GM18519 (cell line): ENCODE data around the gene UBAC2.
"Not testable (repeated sequence)": the region's sequence is repeated elsewhere in the genome, so short reads cannot be mapped to it uniquely, and the experiment has no call there.

ENCODE experiments used
- ATAC-seq: cut with Tn5 transposase; IDR thresholded peaks from one replicate; pipeline ENCODE4 v1.9.1; 2021; ENCODE audit warnings: mild to moderate bottlenecking, moderate library complexity; ENCODE audit not compliant: unreplicated experiment, low FRiP score

UBAC2 gene

GRCh38 chr13:99404005-99404755, 203.5 kb downstream of the UBAC2 start:
- no peak for ATAC-seq

DNA sequence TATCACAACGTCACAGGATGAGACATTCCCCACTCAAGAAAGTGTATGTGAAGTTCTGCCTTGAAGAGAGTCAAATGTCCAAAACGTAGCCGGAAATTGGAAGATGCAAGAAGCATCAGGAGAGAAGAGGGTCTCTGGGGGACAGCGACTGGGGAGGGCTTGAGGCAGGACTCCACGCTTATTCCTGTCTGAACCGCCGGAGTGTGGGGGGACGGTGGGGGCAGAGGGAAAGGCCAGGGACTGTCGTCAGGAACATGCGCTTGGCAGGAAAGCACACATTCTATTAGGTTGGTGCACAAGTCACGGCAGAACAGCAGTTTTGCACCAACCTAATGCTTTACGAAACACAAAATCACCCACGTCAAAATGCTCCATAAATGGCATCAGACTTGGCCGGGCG, 205.3 kb downstream of the UBAC2 start:
- ATAC-seq, result no peak

DNA sequence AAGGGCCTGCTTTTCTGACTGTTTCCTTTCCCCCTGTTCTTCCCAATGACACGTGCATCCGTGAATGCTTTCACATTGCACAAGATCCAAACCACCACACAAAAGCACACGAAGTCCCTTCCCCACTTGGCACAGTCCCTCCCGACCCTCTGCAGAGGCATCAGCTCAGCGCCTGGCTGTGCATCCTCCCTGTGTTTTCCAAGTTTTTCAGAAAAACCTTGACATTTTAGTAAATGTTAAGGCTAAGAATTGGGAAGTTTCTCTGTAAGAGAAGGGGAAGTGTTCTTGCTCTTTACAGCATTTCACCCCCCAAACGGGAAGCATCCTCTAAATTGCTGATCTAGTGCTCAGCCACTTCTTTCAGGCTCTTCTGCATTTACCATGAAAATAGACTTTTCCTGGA, 206.1 kb downstream of the UBAC2 start:
- no peak for ATAC-seq

DNA sequence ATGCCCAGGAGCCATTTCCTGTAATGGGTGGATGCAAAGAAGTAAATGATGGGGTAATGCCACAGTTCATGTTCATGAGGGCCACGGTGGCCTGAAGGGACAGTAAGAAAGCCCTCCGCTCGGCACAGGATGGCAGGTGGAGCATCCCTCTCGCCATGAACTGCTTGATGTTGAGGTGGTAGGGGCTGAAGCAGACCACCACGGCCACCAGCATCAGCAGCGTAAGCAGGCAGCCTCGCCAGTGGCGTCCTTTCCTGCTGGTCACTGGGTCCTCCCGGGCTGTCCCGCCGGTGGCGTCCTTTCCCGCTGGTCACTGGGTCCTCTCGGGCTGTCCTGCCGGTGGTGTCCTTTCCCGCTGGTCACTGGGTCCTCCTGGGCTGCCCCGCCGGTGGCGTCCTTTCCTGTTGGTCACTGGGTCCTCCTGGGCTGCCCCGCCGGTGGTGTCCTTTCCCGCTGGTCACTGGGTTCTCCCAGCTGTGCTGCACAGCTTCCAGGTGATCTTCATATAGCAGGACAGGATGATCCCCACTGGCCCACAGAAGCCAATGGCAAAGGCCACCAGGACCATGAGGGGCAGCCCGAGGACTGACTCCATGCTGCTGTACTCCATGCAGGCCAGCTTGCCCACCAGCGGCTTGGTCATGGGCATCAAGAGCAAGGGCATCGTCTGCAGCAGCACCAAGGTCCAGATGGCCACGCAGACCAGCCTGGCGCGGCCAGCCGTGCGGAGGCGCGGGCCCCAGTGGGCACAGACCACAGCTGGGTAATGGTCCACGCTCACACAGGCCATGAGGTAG, 207.4 kb downstream of the UBAC2 start:
- no peak for ATAC-seq

DNA sequence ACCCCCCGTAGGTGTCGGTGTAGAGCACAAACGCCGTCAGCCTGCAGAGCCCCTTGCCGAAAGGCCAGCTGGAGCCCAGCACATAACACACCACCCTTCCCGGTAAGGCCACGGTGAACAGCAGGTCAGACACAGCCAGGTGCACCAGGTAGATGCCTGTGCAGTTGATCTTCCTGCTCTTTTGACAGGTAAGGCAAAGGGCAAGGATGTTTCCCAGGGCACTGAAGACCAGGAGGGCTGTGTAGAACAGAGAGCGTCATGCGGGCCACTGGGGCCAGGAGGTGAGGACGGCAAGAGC, 208.0 kb downstream of the UBAC2 start:
- no peak for ATAC-seq

DNA sequence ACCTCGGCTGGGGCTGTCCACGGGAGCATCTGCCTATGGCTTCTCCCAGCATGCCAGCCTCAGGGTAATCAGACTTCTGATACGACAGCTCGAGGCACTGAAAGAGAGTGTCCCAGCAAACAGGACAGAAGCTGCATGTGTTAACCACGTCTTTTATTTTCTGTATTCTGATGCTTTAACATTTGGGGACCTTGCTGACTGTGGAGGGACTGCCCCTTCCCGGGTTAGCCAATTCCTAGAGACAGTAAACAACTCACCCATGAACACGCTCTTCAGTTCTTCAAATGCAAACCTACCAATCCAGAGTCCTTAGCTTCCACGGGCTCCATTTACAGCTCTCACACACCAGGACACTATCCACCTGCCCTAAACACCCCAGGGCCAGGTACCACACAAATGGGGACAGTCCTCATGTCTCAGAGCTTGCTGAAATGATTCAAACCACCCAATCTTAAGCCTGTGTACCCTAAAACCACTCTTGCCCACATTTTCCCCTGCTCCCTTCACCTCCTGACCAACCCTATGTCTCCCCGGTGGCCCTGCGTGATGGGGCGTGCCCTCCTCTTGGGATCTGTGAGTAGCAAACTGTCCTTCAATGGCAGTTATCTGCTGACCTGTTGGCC, 208.9 kb downstream of the UBAC2 start:
- ATAC-seq, result not testable (repeated sequence)

DNA sequence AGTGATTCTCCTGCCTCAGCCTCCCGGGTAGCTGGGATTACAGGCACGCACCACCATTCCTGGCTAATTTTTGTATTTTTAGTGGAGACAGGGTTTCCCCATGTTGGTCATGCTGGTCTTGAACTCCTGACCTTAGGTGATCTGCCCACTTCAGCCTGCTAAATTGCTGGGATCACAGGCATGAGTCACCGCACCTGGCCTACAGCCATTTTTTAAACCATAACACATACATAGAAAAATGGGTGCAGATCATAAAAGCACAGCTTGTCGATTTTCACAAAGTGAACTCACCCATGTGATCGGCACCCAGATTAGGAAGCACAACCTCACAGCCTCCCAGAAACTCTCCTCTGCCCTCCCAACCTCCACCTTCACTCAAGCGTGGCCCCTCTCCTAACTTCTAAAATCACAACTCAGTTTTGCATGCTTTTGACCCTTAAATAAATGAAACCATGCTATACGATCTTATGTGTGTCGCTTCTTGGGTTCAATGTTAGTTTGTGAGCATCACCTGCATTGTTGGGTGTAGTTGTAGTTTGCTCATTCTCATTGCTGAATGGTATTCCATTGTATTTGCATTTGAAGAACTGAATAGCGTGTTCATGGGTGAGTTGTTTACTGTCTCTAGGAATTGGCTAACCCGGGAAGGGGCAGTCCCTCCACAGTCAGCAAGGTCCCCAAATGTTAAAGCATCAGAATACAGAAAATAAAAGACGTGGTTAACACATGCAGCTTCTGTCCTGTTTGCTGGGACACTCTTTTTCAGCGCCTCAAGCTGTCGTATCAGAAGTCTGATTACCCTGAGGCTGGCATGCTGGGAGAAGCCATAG, 210.2 kb downstream of the UBAC2 start:
- ATAC-seq, result not testable (repeated sequence)

- no peak for ATAC-seq
Measured at GRCh38 chr13:99412856-99413255, 212.2 kb downstream of the UBAC2 start.

DNA sequence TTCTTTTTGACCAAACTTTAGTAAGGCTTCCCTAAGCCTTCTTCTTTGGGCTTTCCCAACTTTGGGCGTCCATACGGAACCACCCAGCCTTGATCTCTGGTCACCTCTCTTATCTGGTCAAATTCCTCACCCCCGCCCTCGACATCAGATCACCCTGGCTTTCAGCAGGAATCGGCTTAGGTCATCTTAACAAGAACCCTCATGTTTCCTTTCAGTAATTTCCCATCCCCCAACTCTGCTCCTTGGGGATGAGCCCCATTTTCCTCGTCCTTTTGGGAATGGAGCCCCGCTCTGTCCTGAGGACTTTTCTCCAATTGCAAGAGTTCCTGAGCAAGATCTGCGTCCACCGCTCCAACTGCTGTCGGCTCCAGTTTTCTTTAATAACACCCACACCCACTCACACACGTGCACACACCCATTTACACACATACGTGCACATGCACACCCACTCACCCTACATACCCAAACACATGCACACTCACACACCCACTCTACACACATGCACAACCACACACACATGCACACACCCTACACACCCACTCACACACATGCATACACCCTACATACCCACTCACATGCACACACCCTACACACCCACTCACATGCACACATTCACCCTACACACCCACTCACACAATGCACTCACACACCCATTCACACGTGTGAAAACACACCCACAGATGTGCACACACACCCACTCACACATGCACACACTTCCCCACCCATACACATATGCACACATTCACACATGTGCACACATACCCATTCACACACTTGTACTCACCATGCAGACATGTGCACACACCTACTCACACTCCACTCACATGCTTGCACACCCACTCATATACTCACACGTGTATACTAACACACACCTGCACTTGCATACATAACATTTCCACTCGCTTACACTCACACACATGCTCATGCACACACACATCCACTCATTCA, 213.7 kb downstream of the UBAC2 start:
- no peak for ATAC-seq

- no peak for ATAC-seq
Measured at GRCh38 chr13:99415014-99415650, 214.5 kb downstream of the UBAC2 start.

DNA sequence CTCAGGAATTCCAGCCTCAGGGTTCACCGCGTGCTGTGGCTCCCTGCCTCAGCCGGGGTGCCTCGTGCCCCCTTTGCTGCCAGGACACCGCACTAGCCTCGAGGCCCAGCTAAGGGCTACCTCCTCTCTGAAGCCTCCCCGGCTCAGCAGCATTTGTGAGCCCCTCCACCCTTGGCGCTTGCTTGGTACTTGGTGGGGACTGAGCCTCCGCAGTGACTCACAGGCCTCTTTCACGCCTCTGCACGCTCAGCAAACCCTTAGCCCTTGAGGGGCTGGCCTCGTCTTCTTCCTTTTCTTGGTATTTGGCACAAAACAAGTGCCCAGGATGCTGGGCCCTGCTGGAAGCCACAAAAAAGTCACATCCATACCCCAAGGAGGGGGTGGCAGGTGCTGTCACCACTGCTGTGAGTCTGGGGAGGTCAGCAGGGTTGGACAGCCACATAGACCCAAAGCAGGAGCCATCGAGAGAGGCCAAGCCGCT, 215.2 kb downstream of the UBAC2 start:
- no peak for ATAC-seq

DNA sequence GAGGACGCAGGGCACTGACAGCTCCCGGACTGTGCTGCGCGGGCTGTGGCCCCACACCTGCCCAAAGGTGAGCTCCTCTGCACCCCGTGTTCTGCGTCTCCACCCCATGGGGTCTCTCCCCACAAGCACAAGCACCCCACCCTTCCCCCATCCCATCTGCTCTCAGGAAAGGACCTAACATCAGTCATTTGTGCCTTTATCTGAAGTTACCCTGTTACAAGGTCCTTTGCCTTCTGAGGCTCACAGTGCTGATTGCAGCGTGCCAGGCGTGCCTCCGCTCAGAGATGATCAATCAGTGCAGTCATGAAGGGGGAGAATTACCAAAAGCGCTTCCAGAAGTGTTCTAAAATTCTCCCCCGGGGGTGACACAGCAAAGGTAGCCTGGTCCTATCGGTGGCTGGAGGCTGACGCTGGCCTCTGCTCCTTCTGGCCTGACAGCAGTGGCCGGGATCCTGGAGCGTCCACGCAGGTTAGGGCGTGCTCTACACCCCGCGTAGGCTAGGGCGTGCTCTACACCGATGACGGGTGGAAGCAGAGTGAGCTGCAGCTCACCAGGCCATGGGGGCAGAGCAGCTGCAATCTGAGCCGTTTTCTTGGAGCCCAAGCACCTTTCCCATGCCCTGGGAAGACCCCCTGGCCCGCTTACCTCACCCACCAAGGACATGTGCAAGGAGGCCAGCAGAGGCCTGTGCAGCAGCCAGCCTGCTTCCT, 215.9 kb downstream of the UBAC2 start:
- ATAC-seq, result no peak

DNA sequence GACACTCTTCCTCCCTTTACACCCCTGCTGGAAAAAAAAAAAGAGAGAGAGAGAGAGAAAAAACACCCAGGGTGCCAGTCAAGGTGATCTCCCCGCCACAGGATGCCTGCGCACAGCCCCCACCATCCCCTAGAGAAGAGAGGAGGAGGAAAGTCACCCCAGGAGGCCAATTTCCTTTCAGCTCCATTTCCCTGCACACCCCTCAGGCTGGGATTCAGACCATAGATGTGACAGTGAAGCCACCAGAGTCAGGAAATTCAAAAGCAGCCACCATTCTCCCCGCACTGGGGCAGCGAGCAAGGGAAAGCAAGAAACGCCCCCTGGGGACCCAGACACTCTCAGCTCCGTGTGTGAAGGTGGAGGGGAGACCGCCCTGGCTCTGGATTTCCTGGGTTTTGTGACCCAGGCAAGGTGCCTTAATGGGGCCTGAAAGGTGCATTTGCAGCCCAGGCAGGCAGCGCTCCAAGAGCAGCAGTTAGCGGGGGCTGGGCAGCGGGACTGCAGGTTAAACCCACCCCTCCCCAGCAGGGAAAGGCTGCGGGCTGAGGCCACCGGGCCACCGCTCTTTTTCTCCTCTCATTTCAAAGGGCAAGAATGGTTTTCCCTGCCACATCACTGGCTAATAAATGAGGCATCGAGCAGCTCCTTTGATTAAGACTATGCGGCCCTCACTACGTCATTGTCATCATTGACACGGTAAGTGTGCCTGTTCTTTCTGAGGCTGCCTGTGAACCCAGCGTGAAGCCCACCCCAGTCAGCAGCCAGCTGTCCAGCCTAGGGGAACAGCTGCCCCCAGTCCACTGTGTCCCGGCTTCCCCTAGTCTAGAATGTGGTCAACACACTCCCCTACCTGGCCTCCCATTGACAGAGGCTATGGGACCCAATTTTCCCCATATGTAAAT, 216.8 kb downstream of the UBAC2 start:
- no peak for ATAC-seq

DNA sequence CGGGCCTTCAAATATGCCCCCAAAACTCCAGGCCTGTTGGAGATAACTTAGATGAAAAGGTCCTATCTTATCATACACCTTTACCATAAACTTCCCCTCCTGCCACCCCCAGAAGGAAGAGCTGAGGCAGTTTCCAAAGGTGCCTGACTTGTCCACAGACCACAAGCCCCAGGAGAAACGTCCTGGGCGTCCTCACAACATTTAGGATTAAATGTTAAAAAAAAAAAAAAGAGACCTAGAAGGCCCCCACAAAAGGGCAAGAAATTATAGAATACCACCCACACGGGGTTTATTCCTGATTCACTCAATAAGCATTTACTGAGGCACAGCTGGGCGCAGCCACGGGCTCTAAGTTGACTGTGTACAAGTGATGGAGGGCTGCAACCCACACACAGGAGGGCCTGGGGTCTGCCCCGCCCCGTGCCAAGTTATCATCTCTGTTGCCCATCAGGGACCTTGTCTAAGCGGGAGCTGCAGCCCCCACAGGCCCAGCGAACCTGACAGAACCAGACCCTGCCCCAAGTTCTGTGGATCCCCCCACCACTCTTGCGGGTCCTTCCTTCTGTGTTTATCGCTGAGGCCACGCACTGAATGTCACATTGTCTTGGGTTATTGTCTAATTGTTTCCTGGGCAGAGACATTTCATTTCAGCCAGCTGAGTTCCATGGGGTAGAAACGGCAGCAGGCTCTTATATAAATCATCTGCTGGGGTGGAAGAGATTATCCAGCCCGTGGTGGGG, 217.6 kb downstream of the UBAC2 start:
- ATAC-seq, result no peak

DNA sequence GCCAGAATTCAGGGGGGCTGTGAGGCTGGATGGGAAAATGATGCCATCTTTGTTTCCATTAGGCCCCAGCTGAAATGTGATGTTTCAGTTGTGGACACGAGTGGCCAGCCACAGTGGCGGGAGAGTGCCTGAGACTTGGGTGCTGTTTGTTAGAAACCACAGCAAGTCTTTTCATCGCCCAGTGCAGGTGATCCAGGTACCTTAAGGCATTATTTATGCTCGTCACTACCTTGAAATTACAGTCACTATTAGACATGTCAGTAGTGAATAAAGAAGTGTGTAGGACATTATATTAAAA, 218.1 kb downstream of the UBAC2 start:
- no peak for ATAC-seq

GRCh38 chr13:99419591-99420243, 219.1 kb downstream of the UBAC2 start:
- no peak for ATAC-seq

GRCh38 chr13:99421271-99421670, 220.6 kb downstream of the UBAC2 start:
- ATAC-seq, result no peak
